K562 (cell line): ENCODE measurements around the gene CBX1. TPM values are rescaled to one million over a fixed set of nuclear protein-coding genes. Genes with fewer than 3 reads are reported as not detected.

Experiments
- ATAC-seq: fragments of 200-7000 bp; cut with Tn5 transposase; 3 replicates; pipeline ENCODE4 v1.9.1; 2020; ENCODE audit warnings: moderate library complexity
- BruUV-seq: library from RNA; stranded (reverse); fragments of 400-500 nt; replicated peaks from 2 replicates; lab custom pipeline; 2021; lab: Mats Ljungman, UMichigan
- CTCF ChIA-PET: fragments of 300-600 bp; formaldehyde crosslinking; extraction: SDS; loops from one replicate; lab custom pipeline; 2021; ENCODE audit warnings: low intra/inter-chr PET ratio; lab: Yijun Ruan, JAX
- POLR2A ChIA-PET: fragments of 300-600, 350-650 bp; sonication (Branson Sonifier 250); formaldehyde crosslinking; extraction: SDS; loops from one replicate; lab custom pipeline; 2021; ENCODE audit warnings: antibody characterized with exemption, inconsistent platforms; lab: Yijun Ruan, JAX
- DNase-seq, 4 experiments: peaks; one replicate each; pipeline versions ENCODE4 v3.0.0 to v3.0.0-alpha.2; 2011 to 2018; ENCODE audit warnings: low spot score in 3 of 4, mixed read lengths in 3 of 4; ENCODE audit errors: extremely low read depth in 1 of 4
- FAIRE-seq: peaks from 2 replicates; lab custom pipeline; 2011; peaks lifted over from hg19 to GRCh38; lab: Jason Lieb, UNC
- H2AFZ ChIP-seq: 2 replicates; pipeline ENCODE4 v1.6.0; 2011; ENCODE audit warnings: low read depth, low read length, control low read depth, inconsistent platforms
- H3K27ac ChIP-seq: fragments of 200-600 bp; 3 replicates; pipeline ENCODE4 v1.8.0; 2011; ENCODE audit warnings: low read depth, mild to moderate bottlenecking, control low read depth, inconsistent platforms, low read length, moderate library complexity, mixed read lengths; ENCODE audit errors: extremely low read depth
- H3K27me3 ChIP-seq, 2 experiments: fragments of 300-600 bp in 1 of 2; 2 replicates in 1 of 2; 3 replicates in 1 of 2; pipeline versions ENCODE4 v1.6.0 to v1.8.0; 2011; ENCODE audit warnings: inconsistent platforms in 2 of 2, low read length in 2 of 2, mild to moderate bottlenecking in 1 of 2, mixed read lengths in 1 of 2, moderate library complexity in 1 of 2; ENCODE audit not compliant: control insufficient read depth in 2 of 2, insufficient read depth in 2 of 2
- H3K36me3 ChIP-seq: fragments of 300-600 bp; 3 replicates; pipeline ENCODE4 v1.8.0; 2011; ENCODE audit warnings: mild to moderate bottlenecking, low read length, inconsistent platforms; ENCODE audit not compliant: control insufficient read depth, insufficient read depth
- H3K4me1 ChIP-seq, 2 experiments: fragments of 200-600 bp in 1 of 2; replicated peaks in 1 of 2; 2 replicates in 1 of 2; 3 replicates in 1 of 2; pipeline versions ENCODE4 v1.5.1 to v1.8.0; 2011; ENCODE audit warnings: inconsistent platforms in 2 of 2, low read length in 2 of 2, mild to moderate bottlenecking in 1 of 2, mixed read lengths in 1 of 2, moderate library complexity in 1 of 2; ENCODE audit not compliant: control insufficient read depth in 2 of 2, insufficient read depth in 2 of 2
- H3K4me2 ChIP-seq: 2 replicates; pipeline ENCODE4 v1.6.1; 2011; ENCODE audit warnings: low read length, control low read depth, inconsistent platforms, mixed read lengths; ENCODE audit not compliant: insufficient read depth
- H3K4me3 ChIP-seq: fragments of 200-600 bp; sonication (generic), shearing (Covaris generic); 2 replicates; pipeline ENCODE4 v1.5.1; 2016; ENCODE audit warnings: control low read depth, inconsistent platforms
- H3K79me2 ChIP-seq: fragments of 200-600 bp; 3 replicates; pipeline ENCODE4 v1.8.0; 2011; ENCODE audit warnings: low read length, inconsistent platforms; ENCODE audit not compliant: control insufficient read depth, insufficient read depth
- H3K9ac ChIP-seq, 2 experiments: 2 replicates each; pipeline versions ENCODE4 v1.6.0 to v1.6.1; 2011; ENCODE audit warnings: low read depth in 2 of 2, low read length in 2 of 2, control low read depth in 1 of 2, inconsistent platforms in 1 of 2, mild to moderate bottlenecking in 1 of 2, mixed read lengths in 1 of 2; ENCODE audit not compliant: insufficient read depth in 1 of 2
- H3K9me1 ChIP-seq: one replicate; pipeline ENCODE4 v1.6.0; 2011; ENCODE audit warnings: inconsistent platforms, mild to moderate bottlenecking, low read length, moderate library complexity; ENCODE audit not compliant: control insufficient read depth, insufficient read depth
- H3K9me3 ChIP-seq: replicated peaks from 2 replicates; pipeline ENCODE4 v1.5.1; 2011; ENCODE audit warnings: low read depth, low read length, inconsistent platforms; ENCODE audit not compliant: control insufficient read depth, insufficient read depth
- H4K20me1 ChIP-seq: replicated peaks from 2 replicates; pipeline ENCODE4 v1.6.1; 2011; ENCODE audit warnings: low read length, inconsistent platforms, mixed read lengths; ENCODE audit not compliant: control insufficient read depth, insufficient read depth
- ARID2 ChIP-seq: fragments of 450-650 bp; IDR thresholded peaks from 2 replicates; pipeline ENCODE4 v1.6.1; 2017; ENCODE audit warnings: antibody characterized with exemption, mild to moderate bottlenecking
- ATF7 ChIP-seq: fragments of 450-650 bp; IDR thresholded peaks from 2 replicates; pipeline ENCODE4 v1.7.1; 2014; ENCODE audit warnings: mild to moderate bottlenecking, moderate library complexity
- HLTF ChIP-seq: fragments of 450-650 bp; IDR thresholded peaks from 2 replicates; pipeline ENCODE4 v1.6.1; 2016
- PHB ChIP-seq: fragments of 250-450 bp; sonication (Bioruptor Pico); IDR thresholded peaks from 2 replicates; pipeline ENCODE4 v1.5.0; 2021
- POU5F1 ChIP-seq: fragments of 150-350 bp; IDR thresholded peaks from 2 replicates; pipeline ENCODE4 v1.6.1; 2014; ENCODE audit warnings: borderline replicate concordance, low read length, low read depth, mild to moderate bottlenecking; ENCODE audit not compliant: partially characterized antibody
- PPARD ChIP-seq: fragments of 250-450 bp; sonication (Bioruptor Pico); IDR thresholded peaks from 2 replicates; pipeline ENCODE4 v1.8.0; 2022; ENCODE audit warnings: inconsistent platforms, mild to moderate bottlenecking, moderate library complexity
- PYGO2 ChIP-seq: fragments of 450-650 bp; IDR thresholded peaks from 2 replicates; pipeline ENCODE4 v1.6.1; 2016; ENCODE audit warnings: mild to moderate bottlenecking, missing genetic modification characterization, moderate library complexity, missing compliant biosample characterization
- SMC3 ChIP-seq: conservative IDR thresholded peaks from 2 replicates; pipeline ENCODE4 v1.6.1; 2011; ENCODE audit warnings: low read depth, low read length, improper control_type of control experiment; ENCODE audit not compliant: insufficient read depth
- SRF ChIP-seq, 2 experiments: fragments of 250-450, 450-650 bp in 1 of 2; sonication (Bioruptor Pico) in 1 of 2; sonication (generic) in 1 of 2; formaldehyde crosslinking; IDR thresholded peaks; 2 replicates each; pipeline versions ENCODE4 v1.5.0 to v1.5.1; 2020 to 2022; ENCODE audit warnings: mild to moderate bottlenecking in 1 of 2, missing genetic modification reagents in 1 of 2
- ZFX ChIP-seq: sonication (generic); formaldehyde crosslinking; IDR thresholded peaks from 2 replicates; pipeline ENCODE4 v1.8.0; 2022; ENCODE audit warnings: mild to moderate bottlenecking, missing genetic modification reagents, moderate library complexity
- ZNF146 ChIP-seq: IDR thresholded peaks from one replicate; pipeline ENCODE4 v1.6.1; 2018; ENCODE audit warnings: missing compliant biosample characterization; ENCODE audit not compliant: unreplicated experiment
- ZNF280B ChIP-seq: fragments of 250-450 bp; sonication (Bioruptor Pico); IDR thresholded peaks from 2 replicates; pipeline ENCODE4 v1.5.1; 2021; ENCODE audit warnings: mild to moderate bottlenecking
- ZNF696 ChIP-seq: fragments of 250-450 bp; sonication (Bioruptor Pico); conservative IDR thresholded peaks from 2 replicates; pipeline ENCODE4 v1.4.0; 2020; ENCODE audit warnings: mild to moderate bottlenecking, moderate library complexity
- WGBS: fragments of 100-300 bp; shearing (Covaris generic); methylation state at CpG from one replicate; pipeline ENCODE4 v1.1.6; 2016; ENCODE audit warnings: low coverage, mixed read lengths; ENCODE audit not compliant: insufficient coverage; ENCODE audit errors: missing lambda C conversion rate; 5-methylcytosine and 5-hydroxymethylcytosine counted together
- in situ Hi-C: fragments of 300-500 bp; cut with MboI; formaldehyde crosslinking; loops from 4 replicates; pipeline ENCODE4 v1.15.0; 2018; ENCODE audit warnings: inconsistent platforms, mixed read lengths
- intact Hi-C: fragments of 100-400 bp; cut with micrococcal nuclease; formaldehyde crosslinking; loops from 2 replicates; pipeline ENCODE4 v1.14.2; 2022
- polyA plus RNA-seq, 8 experiments: library from polyadenylated mRNA; depleted of rRNA in 4 of 8; stranded (reverse) in 5 of 8; unstranded in 3 of 8; fragments of >200 nt; fragmentation: Nextera tagmentation in 2 of 8; fragmentation: Illumina TruSeq in 1 of 8; extraction: Ambion mirVana in 2 of 8; extraction: Trizol in 1 of 8; gene quantifications; 2 replicates each; pipeline versions ENCODE4 v1.2.1 to v1.2.3, GENCODE V29; 2011 to 2014; ENCODE audit warnings: inconsistent platforms in 1 of 8, missing spikeins in 1 of 8
- total RNA-seq, 7 experiments: library from RNA; depleted of rRNA in 6 of 7; stranded (reverse); fragments of >200 nt in 6 of 7; fragmentation: Illumina TruSeq in 2 of 7; extraction: Trizol in 2 of 7; gene quantifications; 2 replicates each; pipeline versions ENCODE4 v1.2.1 to v1.2.3, GENCODE V29; 2011 to 2021; ENCODE audit warnings: low replicate concordance in 1 of 7

CBX1 gene
- total and polyA plus RNA-seq, 9 of the 15 experiments (the other 6 are each of a cell fraction or from before 2014, with no cell fraction given) = 10.6 to 95.7 (median 52.7) TPM

GRCh38 chr17:48143629-48144028 lies 42.4 kb upstream of the CBX1 start:
- H3K36me3 ChIP-seq = no peaks in the 10 kb centered on the region
- H3K4me1 ChIP-seq = peaks cover 7 to 8% of the 10 kb centered on the region in 2 experiments; a peak in 4 of 5 replicates
- H3K4me2 ChIP-seq = no peak overlapping the region
- no peak overlapping the region for H3K9ac ChIP-seq
- POLR2A ChIA-PET = interaction anchor here (0.5 to 1.8 kb wide), 2 partner anchors 11 to 100 kb away, joined by 3 to 5 read pairs; no protein-coding TSS in a partner anchor
- DNase-seq = no peak
- no peak for ATAC-seq
- no peak overlapping the region for H3K27ac ChIP-seq
- no peaks in the 10 kb centered on the region for H4K20me1 ChIP-seq
- peaks cover 36 to 49% of the 10 kb centered on the region in 2 experiments; a peak in 4 of 5 replicates for H3K27me3 ChIP-seq
- no peaks in the 10 kb centered on the region for H3K79me2 ChIP-seq
- intact Hi-C loops = no loop called here
- no peaks in the 10 kb centered on the region for H3K9me1 ChIP-seq
- H3K9me3 ChIP-seq = no peaks in the 10 kb centered on the region
- no peak overlapping the region for H3K4me3 ChIP-seq
- in situ Hi-C loops = loop anchor here (5.0 kb wide), 1 partner anchor 116 kb away; no protein-coding TSS in a partner anchor
- BruUV-seq = no TSS peak
- WGBS = 2% methylated on average over 6 of the region's 6 CpGs
- FAIRE-seq = no peak
- H2AFZ ChIP-seq = no peak overlapping the region
- CTCF ChIA-PET = no interaction called here
- TF ChIP-seq ZNF146 (CRISPR knock-in tag) = no peak
- no peak for TF ChIP-seq ATF7
- TF ChIP-seq ZFX = no peak
- no peak for TF ChIP-seq ZNF696 (CRISPR knock-in tag)
- TF ChIP-seq POU5F1 = no peak
- TF ChIP-seq SRF (CRISPR knock-in tag; IDR thresholded peaks at IDR 0.05) = no peak
- TF ChIP-seq ZNF280B (CRISPR knock-in tag) = no peak
- no peak for TF ChIP-seq SMC3
- no peak for TF ChIP-seq PPARD (CRISPR knock-in tag)
- TF ChIP-seq HLTF = no peak
- TF ChIP-seq ARID2 = no peak
- no peak for TF ChIP-seq PYGO2 (tag)
- TF ChIP-seq PHB (CRISPR knock-in tag) = no peak
